GM21367 (cell line): ENCODE results near the gene GPR153.

Source experiments
- ATAC-seq: cut with Tn5 transposase; IDR thresholded peaks from one replicate; pipeline ENCODE4 v1.9.1; 2021; ENCODE audit not compliant: unreplicated experiment

GPR153 gene

GRCh38 chr1:6287431-6287886 is 26.6 kb upstream of the GPR153 start:
- ATAC-seq: no peak

- no peak for ATAC-seq
Observed at GRCh38 chr1:6287029-6287428, 26.1 kb upstream of the GPR153 start.

- ATAC-seq: no peak
Observed at GRCh38 chr1:6286266-6286665, 25.4 kb upstream of the GPR153 start.

GRCh38 chr1:6285336-6285735 is 24.4 kb upstream of the GPR153 start:
- ATAC-seq: no peak

- no peak for ATAC-seq
Observed at GRCh38 chr1:6282577-6283270, 21.8 kb upstream of the GPR153 start.

GRCh38 chr1:6281511-6282402 is 20.9 kb upstream of the GPR153 start:
- ATAC-seq: no peak

- ATAC-seq: no peak
Observed at GRCh38 chr1:6280761-6281451, 20.0 kb upstream of the GPR153 start.

GRCh38 chr1:6279613-6280383 is 18.9 kb upstream of the GPR153 start:
- ATAC-seq: no peak

GRCh38 chr1:6279066-6279465 is 18.2 kb upstream of the GPR153 start:
- ATAC-seq: no peak

- ATAC-seq: no peak
Observed at GRCh38 chr1:6278263-6278662, 17.4 kb upstream of the GPR153 start.

GRCh38 chr1:6276811-6277555 is 16.1 kb upstream of the GPR153 start:
- ATAC-seq: no peak

GRCh38 chr1:6275826-6276782 is 15.2 kb upstream of the GPR153 start:
- no peak for ATAC-seq

GRCh38 chr1:6274622-6275139 is 13.8 kb upstream of the GPR153 start:
- ATAC-seq: no peak

- no peak for ATAC-seq
Observed at GRCh38 chr1:6274102-6274501, 13.2 kb upstream of the GPR153 start.

- no peak for ATAC-seq
Observed at GRCh38 chr1:6273380-6273891, 12.5 kb upstream of the GPR153 start.

GRCh38 chr1:6272868-6273267 is 12.0 kb upstream of the GPR153 start:
- no peak for ATAC-seq

GRCh38 chr1:6272452-6272851 is 11.6 kb upstream of the GPR153 start:
- ATAC-seq: no peak

GRCh38 chr1:6271554-6271953 is 10.7 kb upstream of the GPR153 start:
- ATAC-seq: no peak

GRCh38 chr1:6271006-6271405 is 10.1 kb upstream of the GPR153 start:
- ATAC-seq: no peak
